ENCODE results near the gene STRIP2.

STRIP2 gene

DNA sequence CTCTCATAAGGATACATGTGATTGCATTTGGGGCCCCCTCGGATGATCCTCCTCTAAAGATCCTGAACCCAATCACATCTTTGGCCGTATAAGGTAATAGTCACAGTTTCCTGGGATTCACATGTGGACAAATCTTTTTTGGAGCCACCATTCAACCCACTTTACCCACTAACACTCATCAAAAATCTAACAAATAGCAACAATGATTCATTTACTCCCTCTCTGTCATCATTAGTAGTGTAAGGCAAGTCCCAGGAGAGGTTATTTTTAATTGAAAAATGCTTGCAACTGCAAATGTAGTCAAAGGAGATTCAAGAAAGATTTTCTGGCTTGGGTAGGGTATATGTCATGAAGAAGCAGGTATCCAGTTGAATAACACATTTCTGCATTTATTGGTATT lies 58.2 kb downstream of the STRIP2 start:
- no peak overlapping the region for H3K27ac ChIP-seq
- TF ChIP-seq CTCF (conservative IDR thresholded peaks at IDR 0.05): no peak

- TF ChIP-seq CTCF (conservative IDR thresholded peaks at IDR 0.05): no peak
- H3K27ac ChIP-seq: no peak overlapping the region
These were observed 59.3 kb downstream of the STRIP2 start for GRCh38 chr7:129493555-129493954.

- TF ChIP-seq CTCF (conservative IDR thresholded peaks at IDR 0.05): no peak
- H3K27ac ChIP-seq: no peak overlapping the region
These were observed 59.8 kb downstream of the STRIP2 start for GRCh38 chr7:129494041-129494440.

GRCh38 chr7:129495987-129496386 lies 61.8 kb downstream of the STRIP2 start:
- H3K27ac ChIP-seq: no peak overlapping the region
- TF ChIP-seq CTCF (conservative IDR thresholded peaks at IDR 0.05): no peak

DNA sequence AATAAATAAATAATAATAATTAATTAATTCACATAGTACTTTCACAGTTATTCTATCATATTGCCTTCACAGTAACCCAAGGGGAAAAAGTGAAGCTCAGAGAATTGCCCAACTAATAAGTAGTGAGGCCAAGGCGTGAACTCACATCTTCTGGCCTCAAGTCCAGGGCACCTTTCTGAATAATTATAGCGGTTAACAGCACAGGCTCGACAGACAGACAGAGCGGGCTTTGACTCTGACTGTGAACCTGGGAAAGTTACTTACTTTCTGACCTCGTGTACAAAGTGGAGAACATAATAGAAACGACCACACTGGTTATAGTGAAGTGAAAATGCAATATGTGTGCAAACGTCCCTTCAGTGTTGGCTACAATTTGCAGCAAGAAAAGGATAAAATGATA lies 62.4 kb downstream of the STRIP2 start:
- H3K27ac ChIP-seq: no peak overlapping the region
- no peak for TF ChIP-seq CTCF (conservative IDR thresholded peaks at IDR 0.05)

GRCh38 chr7:129497156-129497555 lies 62.9 kb downstream of the STRIP2 start:
- H3K27ac ChIP-seq: no peak overlapping the region
- no peak for TF ChIP-seq CTCF (conservative IDR thresholded peaks at IDR 0.05)

GRCh38 chr7:129498021-129498420 lies 63.8 kb downstream of the STRIP2 start:
- H3K27ac ChIP-seq: no peak overlapping the region
- no peak for TF ChIP-seq CTCF (conservative IDR thresholded peaks at IDR 0.05)

- no peak overlapping the region for H3K27ac ChIP-seq
- no peak for TF ChIP-seq CTCF (conservative IDR thresholded peaks at IDR 0.05)
These were observed 65.8 kb downstream of the STRIP2 start for GRCh38 chr7:129499999-129500398.
